ENCODE data around the gene BRD7.

GRCh38 chr16:50395763-50396710 lies 27.2 kb upstream of the BRD7 start:
- TF ChIP-seq POLR2A (IDR thresholded peaks at IDR 0.05) (no peak), CTCF (IDR thresholded peaks at IDR 0.05 in 8 of 11, conservative IDR thresholded peaks at IDR 0.05 in 3 of 11) (no peak)
